HL-60 (cell line): ENCODE measurements around the gene DPH2.
A peak's percentile ranks its signal among the peaks of the same experiment; 100 is the strongest.

Experiments
- POLR2AphosphoS5 ChIP-seq: IDR thresholded peaks from 2 replicates; pipeline ENCODE4 v1.6.1; 2012; ENCODE audit warnings: low read depth
- SPI1 ChIP-seq: IDR thresholded peaks from 2 replicates; pipeline ENCODE4 v1.6.1; 2012; ENCODE audit warnings: low read depth, mild to moderate bottlenecking, borderline replicate concordance
- TF ChIP-seq, protein P1 (sequence below): IDR thresholded peaks from one replicate; pipeline ENCODE4 v1.5.1; 2011; ENCODE audit warnings: low read length, control low read depth, inconsistent platforms; ENCODE audit not compliant: insufficient read depth
- TF ChIP-seq, protein P2 (sequence below): IDR thresholded peaks from 2 replicates; pipeline ENCODE4 v1.6.1; 2012; ENCODE audit warnings: low read depth; ENCODE audit not compliant: insufficient replicate concordance

DNA sequence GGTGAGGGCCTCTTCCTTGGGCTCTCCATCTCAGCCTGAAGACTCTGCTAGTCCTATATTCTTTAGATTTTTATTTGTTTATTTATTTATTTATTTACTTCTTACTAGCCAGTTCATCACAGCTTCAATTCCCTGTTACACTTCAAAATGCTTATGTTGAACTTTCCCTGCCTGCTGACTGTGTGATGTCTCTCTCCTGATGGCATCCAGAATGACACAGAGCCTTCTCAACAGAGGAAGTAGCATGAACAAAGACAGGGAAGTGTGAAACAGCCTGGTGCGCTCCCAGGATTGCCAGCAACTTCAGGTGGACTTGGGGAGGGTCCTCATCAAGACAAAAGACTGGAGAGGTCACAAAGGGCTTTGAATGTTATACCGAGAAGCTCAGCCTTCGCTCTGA lies 27.4 kb upstream of the DPH2 start:
- TF ChIP-seq POLR2AphosphoS5, result no peak
- TF ChIP-seq, protein P1, sequence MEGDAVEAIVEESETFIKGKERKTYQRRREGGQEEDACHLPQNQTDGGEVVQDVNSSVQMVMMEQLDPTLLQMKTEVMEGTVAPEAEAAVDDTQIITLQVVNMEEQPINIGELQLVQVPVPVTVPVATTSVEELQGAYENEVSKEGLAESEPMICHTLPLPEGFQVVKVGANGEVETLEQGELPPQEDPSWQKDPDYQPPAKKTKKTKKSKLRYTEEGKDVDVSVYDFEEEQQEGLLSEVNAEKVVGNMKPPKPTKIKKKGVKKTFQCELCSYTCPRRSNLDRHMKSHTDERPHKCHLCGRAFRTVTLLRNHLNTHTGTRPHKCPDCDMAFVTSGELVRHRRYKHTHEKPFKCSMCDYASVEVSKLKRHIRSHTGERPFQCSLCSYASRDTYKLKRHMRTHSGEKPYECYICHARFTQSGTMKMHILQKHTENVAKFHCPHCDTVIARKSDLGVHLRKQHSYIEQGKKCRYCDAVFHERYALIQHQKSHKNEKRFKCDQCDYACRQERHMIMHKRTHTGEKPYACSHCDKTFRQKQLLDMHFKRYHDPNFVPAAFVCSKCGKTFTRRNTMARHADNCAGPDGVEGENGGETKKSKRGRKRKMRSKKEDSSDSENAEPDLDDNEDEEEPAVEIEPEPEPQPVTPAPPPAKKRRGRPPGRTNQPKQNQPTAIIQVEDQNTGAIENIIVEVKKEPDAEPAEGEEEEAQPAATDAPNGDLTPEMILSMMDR, result no peak
- TF ChIP-seq, protein P2, sequence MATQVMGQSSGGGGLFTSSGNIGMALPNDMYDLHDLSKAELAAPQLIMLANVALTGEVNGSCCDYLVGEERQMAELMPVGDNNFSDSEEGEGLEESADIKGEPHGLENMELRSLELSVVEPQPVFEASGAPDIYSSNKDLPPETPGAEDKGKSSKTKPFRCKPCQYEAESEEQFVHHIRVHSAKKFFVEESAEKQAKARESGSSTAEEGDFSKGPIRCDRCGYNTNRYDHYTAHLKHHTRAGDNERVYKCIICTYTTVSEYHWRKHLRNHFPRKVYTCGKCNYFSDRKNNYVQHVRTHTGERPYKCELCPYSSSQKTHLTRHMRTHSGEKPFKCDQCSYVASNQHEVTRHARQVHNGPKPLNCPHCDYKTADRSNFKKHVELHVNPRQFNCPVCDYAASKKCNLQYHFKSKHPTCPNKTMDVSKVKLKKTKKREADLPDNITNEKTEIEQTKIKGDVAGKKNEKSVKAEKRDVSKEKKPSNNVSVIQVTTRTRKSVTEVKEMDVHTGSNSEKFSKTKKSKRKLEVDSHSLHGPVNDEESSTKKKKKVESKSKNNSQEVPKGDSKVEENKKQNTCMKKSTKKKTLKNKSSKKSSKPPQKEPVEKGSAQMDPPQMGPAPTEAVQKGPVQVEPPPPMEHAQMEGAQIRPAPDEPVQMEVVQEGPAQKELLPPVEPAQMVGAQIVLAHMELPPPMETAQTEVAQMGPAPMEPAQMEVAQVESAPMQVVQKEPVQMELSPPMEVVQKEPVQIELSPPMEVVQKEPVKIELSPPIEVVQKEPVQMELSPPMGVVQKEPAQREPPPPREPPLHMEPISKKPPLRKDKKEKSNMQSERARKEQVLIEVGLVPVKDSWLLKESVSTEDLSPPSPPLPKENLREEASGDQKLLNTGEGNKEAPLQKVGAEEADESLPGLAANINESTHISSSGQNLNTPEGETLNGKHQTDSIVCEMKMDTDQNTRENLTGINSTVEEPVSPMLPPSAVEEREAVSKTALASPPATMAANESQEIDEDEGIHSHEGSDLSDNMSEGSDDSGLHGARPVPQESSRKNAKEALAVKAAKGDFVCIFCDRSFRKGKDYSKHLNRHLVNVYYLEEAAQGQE, result no peak
- TF ChIP-seq SPI1, result peak; percentile 11; the same call in 1 of the 2 replicates
